Activated B cell treated with CpG ODN at 0.5 μM for 24 hours (primary cell): ENCODE results near the gene HOXB13. TPM values are rescaled to one million over a fixed set of nuclear protein-coding genes. Genes with fewer than 3 reads are reported as not detected.
"Not testable (repeated sequence)": the region's sequence is repeated elsewhere in the genome, so short reads cannot be mapped to it uniquely, and the experiment has no call there.

ENCODE experiments used
- ATAC-seq: fragments of 200-7000 bp; cut with Tn5 transposase; one replicate; pipeline ENCODE4 v1.10.0; 2021; ENCODE audit warnings: low read depth, mild to moderate bottlenecking, moderate library complexity
- CTCF ChIA-PET: fragments of 350-600 bp; sonication (Branson Sonifier 250); formaldehyde crosslinking; loops from one replicate; lab custom pipeline; 2021; ENCODE audit warnings: antibody characterized with exemption; lab: Charles Lee
- POLR2A ChIA-PET: fragments of 350-600 bp; sonication (Branson Sonifier 250); formaldehyde crosslinking; loops from one replicate; lab custom pipeline; 2021; ENCODE audit warnings: antibody characterized with exemption; lab: Charles Lee
- DNase-seq: peaks from one replicate; pipeline ENCODE4 v3.0.0; 2022
- H3K27ac Mint-ChIP-seq: one replicate; pipeline ENCODE4 v1.8.0; 2020; ENCODE audit warnings: mixed read lengths
- H3K27me3 Mint-ChIP-seq: one replicate; pipeline ENCODE4 v1.8.0; 2021; ENCODE audit warnings: mixed read lengths
- H3K36me3 Mint-ChIP-seq: one replicate; pipeline ENCODE4 v1.8.0; 2021; ENCODE audit warnings: low read depth, mixed read lengths
- H3K4me1 Mint-ChIP-seq: one replicate; pipeline ENCODE4 v1.8.0; 2021; ENCODE audit warnings: mixed read lengths
- H3K4me3 Mint-ChIP-seq: one replicate; pipeline ENCODE4 v1.8.0; 2020; ENCODE audit warnings: mild to moderate bottlenecking, mixed read lengths
- H3K9me3 Mint-ChIP-seq: one replicate; pipeline ENCODE4 v1.8.0; 2020; ENCODE audit warnings: mixed read lengths
- CTCF ChIP-seq: fragments of 200-600 bp; IDR thresholded peaks from one replicate; pipeline ENCODE4 v1.8.0; 2022; ENCODE audit warnings: antibody characterized with exemption, mild to moderate bottlenecking
- intact Hi-C: fragments of 100-400 bp; cut with micrococcal nuclease; formaldehyde crosslinking; loops from one replicate; pipeline ENCODE4 v1.15.1; 2024
- total RNA-seq: library from RNA; stranded (reverse); gene quantifications from 2 replicates; pipeline ENCODE4 v1.2.3, GENCODE V29; 2022

Gene HOXB13
- total RNA-seq, 1 donor from 2014 or later: not detected

GRCh38 chr17:48719642-48720265, 8.8 kb downstream of the HOXB13 start:
- Mint-ChIP-seq H3K27me3 (peaks cover 70% of the 10 kb centered on the region), H3K4me3 (no peak overlapping the region), H3K27ac (no peak overlapping the region), H3K9me3 (peaks cover 5% of the 10 kb centered on the region), H3K4me1 (peaks cover 29% of the 10 kb centered on the region), H3K36me3 (peaks cover 1% of the 10 kb centered on the region)
- intact Hi-C loops: loop anchor here (2.0 to 5.0 kb wide), 2 partner anchors 107 to 278 kb away; partner anchors contain the start of gene IGF2BP1
- peak; percentile 15 for DNase-seq
- no peak for ATAC-seq
- POLR2A ChIA-PET: no interaction called here
- TF ChIP-seq CTCF: no peak
- CTCF ChIA-PET: interaction anchor here (1.2 kb wide), 1 partner anchor 102 kb away, joined by 3 read pairs; no protein-coding TSS in a partner anchor

GRCh38 chr17:48718761-48719641, 9.5 kb downstream of the HOXB13 start:
- no peak for TF ChIP-seq CTCF
- DNase-seq (peak; percentile 34), ATAC-seq (no peak)
- ChIA-PET POLR2A (no interaction called here), CTCF (interaction anchor here (1.2 kb wide), 1 partner anchor 101 kb away, joined by 3 read pairs; no protein-coding TSS in a partner anchor)
- H3K4me3 Mint-ChIP-seq: peak overlapping the region; percentile 38
- H3K9me3 Mint-ChIP-seq: peaks cover 5% of the 10 kb centered on the region
- peaks cover 22% of the 10 kb centered on the region for H3K4me1 Mint-ChIP-seq
- H3K36me3 Mint-ChIP-seq: peaks cover 1% of the 10 kb centered on the region
- H3K27ac Mint-ChIP-seq: peak overlapping the region; percentile 56
- intact Hi-C loops: loop anchor here (2.0 to 5.0 kb wide), 2 partner anchors 106 to 278 kb away; partner anchors contain the start of gene IGF2BP1
- H3K27me3 Mint-ChIP-seq: peaks cover 70% of the 10 kb centered on the region

GRCh38 chr17:48718227-48718760, 10.3 kb downstream of the HOXB13 start:
- ChIA-PET POLR2A (no interaction called here), CTCF (no interaction called here)
- Mint-ChIP-seq H3K27ac (no peak overlapping the region), H3K36me3 (peaks cover 1% of the 10 kb centered on the region), H3K27me3 (peaks cover 71% of the 10 kb centered on the region), H3K4me1 (peaks cover 15% of the 10 kb centered on the region), H3K9me3 (peaks cover 5% of the 10 kb centered on the region), H3K4me3 (peak overlapping the region; percentile 38)
- ATAC-seq (no peak), DNase-seq (peak; percentile 16)
- TF ChIP-seq CTCF: no peak
- intact Hi-C loops: loop anchor here (2.0 to 5.0 kb wide), 2 partner anchors 105 to 279 kb away; partner anchors contain the start of gene IGF2BP1

GRCh38 chr17:48717367-48718226, 11.0 kb downstream of the HOXB13 start:
- Mint-ChIP-seq H3K4me1 (peaks cover 13% of the 10 kb centered on the region), H3K27me3 (peaks cover 70% of the 10 kb centered on the region), H3K4me3 (no peak overlapping the region), H3K27ac (no peak overlapping the region), H3K9me3 (peaks cover 5% of the 10 kb centered on the region), H3K36me3 (peaks cover 1% of the 10 kb centered on the region)
- ATAC-seq: no peak
- ChIA-PET CTCF (interaction anchor here (1.1 kb wide), 1 partner anchor 382 kb away, joined by 3 read pairs; no protein-coding TSS in a partner anchor), POLR2A (interaction anchor here (0.6 kb wide), 1 partner anchor 140 kb away, joined by 10 read pairs; no protein-coding TSS in a partner anchor)
- no peak for TF ChIP-seq CTCF
- intact Hi-C loops: loop anchor here (2.0 to 5.0 kb wide), 2 partner anchors 105 to 280 kb away; partner anchors contain the start of gene IGF2BP1
- DNase-seq: no peak

- POLR2A ChIA-PET, H3K36me3 Mint-ChIP-seq, ATAC-seq, H3K4me3 Mint-ChIP-seq, H3K27ac Mint-ChIP-seq, DNase-seq, H3K9me3 Mint-ChIP-seq: not testable (repeated sequence)
- H3K4me1 Mint-ChIP-seq: peaks cover 13% of the 10 kb centered on the region
- intact Hi-C loops: loop anchor here (5.0 kb wide), 1 partner anchor 281 kb away; the partner anchor contains the start of gene IGF2BP1
- CTCF ChIA-PET: interaction anchor here (1.1 kb wide), 1 partner anchor 381 kb away, joined by 3 read pairs; no protein-coding TSS in a partner anchor
- peaks cover 66% of the 10 kb centered on the region for H3K27me3 Mint-ChIP-seq
These were observed 12.0 kb downstream of the HOXB13 start for GRCh38 chr17:48716549-48716948.
